GM18520 (cell line): ENCODE results near the gene SNTA1.
"Not testable (repeated sequence)": the region's sequence is repeated elsewhere in the genome, so short reads cannot be mapped to it uniquely, and the experiment has no call there.

Source experiments
- ATAC-seq: cut with Tn5 transposase; IDR thresholded peaks from one replicate; pipeline ENCODE4 v1.9.1; 2021; ENCODE audit not compliant: unreplicated experiment

SNTA1 gene

GRCh38 chr20:33466303-33466646, 22.7 kb upstream of the SNTA1 start:
- no peak for ATAC-seq

GRCh38 chr20:33465481-33466302, 22.1 kb upstream of the SNTA1 start:
- no peak for ATAC-seq

- ATAC-seq, result not testable (repeated sequence)
Measured at GRCh38 chr20:33464759-33465158, 21.2 kb upstream of the SNTA1 start.

GRCh38 chr20:33463332-33464101, 20.0 kb upstream of the SNTA1 start:
- ATAC-seq, result no peak

GRCh38 chr20:33460711-33461110, 17.1 kb upstream of the SNTA1 start:
- ATAC-seq, result no peak

GRCh38 chr20:33459599-33459998, 16.0 kb upstream of the SNTA1 start:
- ATAC-seq, result no peak

- not testable (repeated sequence) for ATAC-seq
Measured at GRCh38 chr20:33456916-33457642, 13.5 kb upstream of the SNTA1 start.

- no peak for ATAC-seq
Measured at GRCh38 chr20:33450867-33451266, 7.3 kb upstream of the SNTA1 start.

- no peak for ATAC-seq
Measured at GRCh38 chr20:33445881-33446625, 2.5 kb upstream of the SNTA1 start.

- no peak for ATAC-seq
Measured at GRCh38 chr20:33444797-33445560, 1.4 kb upstream of the SNTA1 start.

GRCh38 chr20:33443006-33443511, 504 bp downstream of the SNTA1 start:
- no peak for ATAC-seq

GRCh38 chr20:33442136-33443005, 1.2 kb downstream of the SNTA1 start:
- no peak for ATAC-seq

- ATAC-seq, result no peak
Measured at GRCh38 chr20:33441142-33441955, 2.2 kb downstream of the SNTA1 start.

GRCh38 chr20:33440562-33440961, 3.0 kb downstream of the SNTA1 start:
- ATAC-seq, result not testable (repeated sequence)

GRCh38 chr20:33438481-33438880, 5.1 kb downstream of the SNTA1 start:
- ATAC-seq, result no peak

- no peak for ATAC-seq
Measured at GRCh38 chr20:33437141-33437911, 6.2 kb downstream of the SNTA1 start.

- ATAC-seq, result no peak
Measured at GRCh38 chr20:33434434-33434833, 9.1 kb downstream of the SNTA1 start.
